ENCODE measurements around the gene DLG2. TPM values are rescaled to one million over a fixed set of nuclear protein-coding genes. Genes with fewer than 3 reads are reported as not detected.

The DLG2 gene
- total and polyA plus RNA-seq, 2 of the 8 experiments (the other 6 are each of a cell fraction or from before 2014, with no cell fraction given) = 1.7 to 14.3 TPM

- Histone ChIP-seq H2BK20ac (ENCODE audit: low read length) (no peak overlapping the region), H3K4me2 (ENCODE audit: insufficient read depth in 1 of 2, low read depth in 2 of 2, low read length in 2 of 2) (no peak overlapping the region), H3K9ac (replicated peaks in 1 of 4; ENCODE audit: extremely low read depth in 1 of 4, low read depth in 3 of 4, low read length in 3 of 4) (no peak overlapping the region), H3K23ac (ENCODE audit: insufficient read length) (no peak overlapping the region), H3K79me1 (ENCODE audit: low read depth, low read length) (no peaks in the 10 kb centered on the region), H2AFZ (ENCODE audit: low read length) (no peak overlapping the region), H4K20me1 (replicated peaks in 1 of 2; ENCODE audit: control insufficient read depth in 1 of 2, insufficient read depth in 2 of 2, low read length in 2 of 2) (no peaks in the 10 kb centered on the region), H4K91ac (replicated peaks; ENCODE audit: insufficient read length, low read length) (no peak overlapping the region), H3K23me2 (ENCODE audit: low read depth, low read length) (no peaks in the 10 kb centered on the region), H2BK5ac (ENCODE audit: low read depth, low read length) (no peak overlapping the region), H3K27me3 (replicated peaks in 1 of 4; ENCODE audit: control insufficient read depth in 3 of 4, extremely low read depth in 1 of 4, insufficient read depth in 3 of 4, low read length in 3 of 4) (peaks cover 0 to 6% (median 2%) of the 10 kb centered on the region in 4 experiments; a peak in 4 of 7 replicates), H3K9me3 (ENCODE audit: insufficient read depth in 2 of 2, low read depth in 1 of 2, low read length in 1 of 2) (peaks cover 7 to 8% of the 10 kb centered on the region in 2 experiments; a peak in 2 of 4 replicates), H2BK15ac (ENCODE audit: low read length) (no peak overlapping the region), H3K27ac (ENCODE audit: low read depth, low read length) (no peak overlapping the region), H3K14ac (ENCODE audit: insufficient read length) (no peak overlapping the region), H3K4ac (replicated peaks; ENCODE audit: insufficient read length, low read depth, low read length) (no peak overlapping the region), H3K79me2 (ENCODE audit: control insufficient read depth in 1 of 2, insufficient read depth in 2 of 2, low read length in 2 of 2) (no peaks in the 10 kb centered on the region), H2AK5ac (ENCODE audit: low read depth, low read length) (no peak overlapping the region), H4K8ac (ENCODE audit: extremely low read depth, insufficient read depth, low read length) (no peak overlapping the region), H2BK12ac (ENCODE audit: low read depth, low read length) (no peak overlapping the region), H3K36me3 (ENCODE audit: control insufficient read depth in 2 of 4, insufficient read depth in 4 of 4, low read length in 3 of 4) (no peaks in the 10 kb centered on the region), H3K56ac (replicated peaks; ENCODE audit: insufficient read length, low read depth, low read length) (no peak overlapping the region), H3K4me1 (replicated peaks in 1 of 4; ENCODE audit: control insufficient read depth in 3 of 4, insufficient read depth in 4 of 4, low read length in 3 of 4) (peaks cover 0 to 2% (median 0%) of the 10 kb centered on the region in 4 experiments; a peak in 2 of 7 replicates), H3K4me3 (ENCODE audit: extremely low read depth in 1 of 4, insufficient read depth in 2 of 4, low read depth in 3 of 4, low read length in 4 of 4) (no peak overlapping the region), H3K18ac (ENCODE audit: extremely low read depth, low read length) (no peak overlapping the region), H4K5ac (ENCODE audit: insufficient read length, low read depth, low read length) (no peak overlapping the region), H2BK120ac (replicated peaks; ENCODE audit: low read depth, low read length) (no peak overlapping the region)
- no peak for TF ChIP-seq RBBP5 (IDR thresholded peaks at IDR 0.05; ENCODE audit: borderline replicate concordance, low read depth, low read length)
- no peak for TF ChIP-seq KDM4A (IDR thresholded peaks at IDR 0.05; ENCODE audit: low read depth, low read length, severe bottlenecking)
- TF ChIP-seq TAF7 (optimal IDR thresholded peaks at IDR 0.05; ENCODE audit: borderline replicate concordance, low read depth, low read length) = no peak
- TF ChIP-seq TEAD4 (IDR thresholded peaks at IDR 0.05; ENCODE audit: low read depth, low read length) = peak; percentile 47; the same call in 1 of the 2 replicates
- TF ChIP-seq JUN (IDR thresholded peaks at IDR 0.05; ENCODE audit: low read depth, low read length) = no peak
- TF ChIP-seq GTF2F1 (IDR thresholded peaks at IDR 0.05; ENCODE audit: borderline replicate concordance, low read depth, low read length) = no peak
- TF ChIP-seq PHF8 (conservative IDR thresholded peaks at IDR 0.05; ENCODE audit: low read depth, low read length) = no peak
- FAIRE-seq = no peak
- WGBS, 2 experiments (ENCODE audit: extremely low coverage in 1 of 2, insufficient coverage in 1 of 2, insufficient read length in 1 of 2, insufficient replicate concordance in 2 of 2, low coverage in 1 of 2, low lambda C conversion rate in 2 of 2, missing lambda C conversion rate in 1 of 2) = 82% methylated on average over 8 of the region's 8 CpGs; no CpG with 5 or more reads in 1 of the 2 experiments
- POLR2A ChIA-PET (ENCODE audit: partially characterized antibody) = interaction anchor here (1.0 kb wide), 1 partner anchor 9 kb away, joined by 4 read pairs; no protein-coding TSS in a partner anchor
- CTCF ChIA-PET (ENCODE audit: partially characterized antibody) = no interaction called here
- no peak for DNase-seq (ENCODE audit: low read depth in 1 of 2, low spot score in 2 of 2)
These were observed 45.2 kb upstream of the DLG2 start for GRCh38 chr11:85672105-85672902.
